GM12891 (cell line): ENCODE results near the gene TSHB.

ENCODE experiments used
- DNase-seq: peaks from one replicate; pipeline ENCODE4 v3.0.0; 2011; ENCODE audit warnings: low spot score; ENCODE audit not compliant: insufficient read length
- FAIRE-seq: peaks from 2 replicates; lab custom pipeline; 2011; peaks lifted over from hg19 to GRCh38; lab: Jason Lieb, UNC
- PAX5 ChIP-seq: IDR thresholded peaks from 2 replicates; pipeline ENCODE4 v1.6.1; 2011; ENCODE audit warnings: low read length, moderate library complexity, mild to moderate bottlenecking; ENCODE audit not compliant: insufficient read depth, severe bottlenecking
- POLR2A ChIP-seq: IDR thresholded peaks from 2 replicates; pipeline ENCODE4 v1.6.1; 2011; ENCODE audit warnings: low read depth, low read length, control low read depth
- POLR2AphosphoS5 ChIP-seq: IDR thresholded peaks from 2 replicates; pipeline ENCODE4 v1.6.1; 2011; ENCODE audit warnings: low read depth, low read length, control low read depth
- POU2F2 ChIP-seq: IDR thresholded peaks from 2 replicates; pipeline ENCODE4 v1.6.1; 2011; ENCODE audit warnings: low read depth, mild to moderate bottlenecking, control low read depth, low read length, moderate library complexity
- SPI1 ChIP-seq: IDR thresholded peaks from 2 replicates; pipeline ENCODE4 v1.6.1; 2011; ENCODE audit warnings: low read depth, low read length, control low read depth
- TAF1 ChIP-seq: IDR thresholded peaks from 2 replicates; pipeline ENCODE4 v1.6.1; 2011; ENCODE audit warnings: low read depth, low read length, control low read depth

Gene TSHB

DNA sequence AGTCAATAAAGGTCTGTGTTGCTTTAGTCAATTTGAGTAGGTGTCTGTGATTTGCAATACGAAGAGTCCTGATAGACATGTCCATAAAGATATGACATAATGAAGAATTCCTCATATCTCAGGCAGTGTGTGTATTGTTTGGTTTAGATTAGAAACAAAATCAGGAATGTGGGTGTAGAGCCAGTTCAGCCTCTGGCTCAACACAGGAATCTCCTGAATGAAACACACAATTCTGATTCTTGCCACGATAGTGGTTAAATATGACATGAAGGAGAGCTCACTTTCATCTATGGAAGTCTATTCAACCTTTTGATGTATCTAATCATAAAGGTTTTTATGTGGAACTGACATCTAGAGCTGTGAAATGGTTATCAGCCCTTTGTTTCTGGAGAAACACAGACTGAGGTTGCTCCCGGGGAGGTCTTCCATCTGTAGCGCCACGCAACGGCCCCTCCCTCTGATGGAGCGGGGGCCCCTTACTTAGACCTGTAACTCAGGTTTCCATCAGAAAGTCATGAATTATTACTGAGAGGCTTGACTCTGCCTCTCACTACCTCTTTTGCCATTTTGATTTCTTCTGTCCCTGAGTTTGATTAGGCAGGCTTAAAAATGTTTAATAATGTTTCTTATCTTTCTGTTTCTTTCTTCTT, 40.2 kb downstream of the TSHB start:
- TF ChIP-seq POLR2A, result no peak
- TF ChIP-seq POU2F2, result no peak
- TF ChIP-seq SPI1, result no peak
- TF ChIP-seq TAF1, result no peak
- no peak for TF ChIP-seq POLR2AphosphoS5
- no peak for TF ChIP-seq PAX5
- FAIRE-seq, result no peak
- no peak for DNase-seq

- no peak for DNase-seq
- no peak for TF ChIP-seq POLR2A
- no peak for TF ChIP-seq TAF1
- TF ChIP-seq PAX5, result no peak
- no peak for TF ChIP-seq SPI1
- no peak for TF ChIP-seq POU2F2
- no peak for TF ChIP-seq POLR2AphosphoS5
- no peak for FAIRE-seq
Measured at GRCh38 chr1:115071012-115071664, 41.5 kb downstream of the TSHB start.

GRCh38 chr1:115073298-115074087, 43.9 kb downstream of the TSHB start:
- TF ChIP-seq PAX5 (no peak), POLR2AphosphoS5 (no peak), SPI1 (no peak), TAF1 (no peak), POU2F2 (no peak), POLR2A (no peak)
- no peak for DNase-seq
- no peak for FAIRE-seq

DNA sequence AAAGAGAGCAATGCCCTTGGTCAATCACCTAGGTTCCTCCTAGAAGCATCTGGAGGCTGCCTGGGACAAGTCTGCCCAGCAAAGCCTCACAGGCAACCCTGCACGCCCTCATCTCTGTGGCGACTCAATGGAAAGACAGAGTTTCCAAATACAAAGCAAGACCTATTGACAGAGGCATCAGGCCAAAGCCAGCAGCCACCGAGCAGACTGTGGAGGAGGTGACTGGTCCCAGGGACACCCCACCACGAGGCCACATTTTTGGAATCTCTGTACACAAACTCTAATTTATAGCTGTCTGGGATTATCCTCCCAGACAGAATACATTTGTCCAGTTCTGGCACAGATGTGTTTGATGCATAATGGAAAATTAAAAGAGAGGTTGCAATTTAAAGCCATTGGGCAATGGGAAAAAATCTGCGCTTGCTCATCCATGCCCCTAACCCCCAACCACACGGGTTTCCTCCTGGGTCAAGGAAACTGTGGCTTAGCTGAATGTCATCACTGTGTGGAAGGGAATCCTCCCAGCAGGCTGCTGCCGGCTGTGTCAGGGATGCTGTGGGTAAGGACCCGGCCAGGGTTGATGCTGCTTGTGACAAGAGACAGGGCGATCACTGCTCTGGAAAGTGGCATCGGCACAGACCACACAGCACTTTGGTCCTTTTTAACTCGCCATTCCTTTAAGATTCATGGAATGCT, 45.4 kb downstream of the TSHB start:
- DNase-seq, result no peak
- no peak for FAIRE-seq

DNA sequence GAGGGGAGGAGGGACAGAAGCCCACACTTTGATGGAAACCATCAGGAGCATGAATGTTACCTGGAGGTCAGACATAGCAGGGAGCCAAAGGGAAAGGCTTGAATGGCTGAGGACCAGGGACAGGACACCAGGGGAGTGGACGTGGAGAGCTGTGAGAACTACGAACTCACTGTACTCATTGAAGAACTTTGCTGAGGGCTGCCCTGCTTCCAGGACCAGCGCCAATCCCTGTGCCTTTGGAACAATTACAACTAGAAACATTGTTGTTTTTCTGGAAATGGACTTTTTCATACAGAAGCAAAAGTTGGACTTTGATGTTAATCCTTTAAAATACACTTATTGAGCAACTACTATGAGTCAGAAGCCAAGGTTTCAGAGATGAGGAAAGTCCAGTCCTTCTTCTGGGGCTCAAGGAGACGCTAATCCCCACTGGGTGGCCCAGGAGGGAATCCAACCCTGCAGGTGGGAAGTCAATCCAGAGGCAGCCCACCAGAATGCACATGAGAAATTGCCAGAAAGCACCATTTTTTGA, 46.8 kb downstream of the TSHB start:
- FAIRE-seq (no peak), DNase-seq (no peak)
- no peak for TF ChIP-seq TAF1

More for the DNA sequence above, 45.4 kb downstream of the TSHB start:
- TF ChIP-seq TAF1 (no peak), POLR2AphosphoS5 (no peak), POU2F2 (no peak), PAX5 (no peak), SPI1 (no peak), POLR2A (no peak)

DNA sequence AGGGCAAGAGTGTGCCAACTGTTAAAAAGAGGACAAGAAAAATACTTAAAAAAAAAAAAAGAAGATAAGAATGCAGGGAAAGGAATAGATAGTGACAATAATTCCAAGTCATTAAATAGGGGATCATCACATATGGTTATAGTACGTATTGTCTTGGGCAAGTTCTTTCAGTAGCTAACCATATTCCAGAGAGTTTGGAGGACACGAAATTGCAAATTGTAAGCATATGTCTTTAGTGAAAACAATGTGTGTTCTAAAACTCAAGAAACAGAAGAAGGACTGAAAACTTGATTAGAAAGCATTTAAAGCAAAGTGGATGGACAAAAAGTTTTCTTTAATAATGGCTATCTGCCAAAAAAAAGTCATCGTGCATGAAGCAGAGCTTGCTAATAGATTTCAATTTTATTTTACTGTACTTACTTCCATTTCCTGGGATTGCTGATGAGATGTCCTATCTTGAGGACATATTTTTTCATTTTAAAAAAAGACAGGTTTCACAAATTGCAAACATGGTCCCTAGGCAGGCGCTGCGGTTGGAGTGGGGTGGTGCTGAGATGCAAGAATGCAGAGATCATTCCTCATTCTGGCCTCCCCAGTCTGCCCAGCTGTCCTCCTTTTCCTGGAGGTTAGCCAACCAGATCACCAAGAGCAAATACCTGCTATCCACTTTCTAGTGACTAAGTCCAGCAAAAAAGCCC, 47.8 kb downstream of the TSHB start:
- TF ChIP-seq POU2F2 (no peak), POLR2A (no peak), SPI1 (no peak), PAX5 (no peak), POLR2AphosphoS5 (no peak), TAF1 (no peak)
- DNase-seq (no peak), FAIRE-seq (no peak)

DNA sequence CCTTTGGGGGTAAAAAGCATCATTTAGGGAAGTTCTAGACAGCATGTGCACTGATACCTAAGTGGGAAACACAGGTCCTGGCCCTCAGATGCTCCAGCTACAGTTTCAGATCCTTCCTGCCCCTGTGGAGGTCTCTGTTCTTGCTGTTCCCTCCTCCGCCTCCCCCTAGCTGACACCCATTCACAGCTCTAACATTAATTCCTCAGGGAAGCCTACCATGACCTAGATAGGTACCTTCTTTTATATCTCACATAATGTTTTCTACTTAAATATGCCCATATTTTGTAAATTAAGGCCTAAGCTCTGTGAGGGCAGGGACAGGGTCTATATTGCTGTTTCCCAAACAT, 48.3 kb downstream of the TSHB start:
- DNase-seq (no peak), FAIRE-seq (no peak)
- TF ChIP-seq POLR2A (no peak), PAX5 (no peak), POU2F2 (no peak), SPI1 (no peak), TAF1 (no peak), POLR2AphosphoS5 (no peak)

GRCh38 chr1:115078708-115079107, 49.1 kb downstream of the TSHB start:
- DNase-seq (no peak), FAIRE-seq (no peak)
- no peak for TF ChIP-seq POLR2A
- no peak for TF ChIP-seq SPI1
- no peak for TF ChIP-seq POLR2AphosphoS5
- TF ChIP-seq TAF1, result no peak
- no peak for TF ChIP-seq POU2F2
- TF ChIP-seq PAX5, result no peak
